GM18505 (cell line): Measurements from ENCODE around the gene GRIN2C.
"Not testable (repeated sequence)": the region's sequence is repeated elsewhere in the genome, so short reads cannot be mapped to it uniquely, and the experiment has no call there.

Experiments
- ATAC-seq: cut with Tn5 transposase; IDR thresholded peaks from one replicate; pipeline ENCODE4 v1.9.1; 2021; ENCODE audit not compliant: unreplicated experiment
- POLR2A ChIP-seq: IDR thresholded peaks from 4 replicates; pipeline ENCODE4 v1.6.1; 2011; ENCODE audit warnings: borderline replicate concordance; ENCODE audit not compliant: insufficient read depth, insufficient read length; ENCODE audit errors: extremely low read depth

The GRIN2C gene

DNA sequence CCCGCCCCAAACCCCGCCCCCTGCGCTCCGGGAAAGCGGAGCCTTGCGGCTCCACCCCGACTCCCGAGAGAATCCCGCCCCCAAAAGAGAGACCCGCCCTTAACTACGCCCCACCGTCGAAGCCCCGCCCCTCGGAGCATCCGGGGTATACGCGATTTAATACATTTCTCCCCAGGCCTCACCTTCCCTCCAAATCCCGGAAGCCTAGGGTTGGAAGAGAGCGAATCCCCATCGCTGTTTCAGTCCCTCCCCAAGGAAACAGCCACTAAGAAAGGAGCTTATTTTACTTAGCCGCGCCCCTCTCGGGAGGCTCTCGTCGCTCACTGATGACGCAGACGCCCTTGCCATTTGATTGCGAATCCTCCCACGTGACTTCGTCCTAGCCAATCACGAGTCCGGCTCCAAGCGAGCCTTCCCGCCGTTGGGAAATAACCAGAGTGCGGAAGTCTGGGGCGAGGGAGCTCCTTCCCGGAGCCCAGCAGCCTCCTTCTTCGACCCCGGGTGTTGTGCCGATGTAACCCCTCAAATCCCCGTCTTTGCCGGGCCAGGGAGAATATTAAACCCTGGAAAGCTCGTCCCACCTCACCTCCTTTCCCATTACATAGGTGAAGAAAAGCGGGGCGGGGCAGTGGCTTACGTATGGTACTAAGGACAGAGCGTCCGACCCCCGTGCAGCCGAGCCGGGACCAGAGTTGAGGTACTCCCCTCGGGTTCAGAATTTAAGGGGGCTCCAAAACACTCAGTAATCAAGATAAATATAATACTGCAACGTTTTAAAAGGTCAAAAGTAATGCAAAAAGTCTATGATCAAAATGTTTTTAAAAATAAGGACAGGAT, 13.6 kb upstream of the GRIN2C start:
- peak; percentile 84 for ATAC-seq
- peak; percentile 97 for TF ChIP-seq POLR2A

GRCh38 chr17:74872313-74873036, 12.8 kb upstream of the GRIN2C start, which contains the start of gene FDXR:
FDXR (minus strand) TSS chr17:74872994; CDS start chr17:74872944, 50 bp downstream.
- peak; percentile 71 for TF ChIP-seq POLR2A
- peak; percentile 23 for ATAC-seq

- no peak for ATAC-seq
- no peak for TF ChIP-seq POLR2A
Measured at GRCh38 chr17:74871356-74872076, 11.8 kb upstream of the GRIN2C start.

DNA sequence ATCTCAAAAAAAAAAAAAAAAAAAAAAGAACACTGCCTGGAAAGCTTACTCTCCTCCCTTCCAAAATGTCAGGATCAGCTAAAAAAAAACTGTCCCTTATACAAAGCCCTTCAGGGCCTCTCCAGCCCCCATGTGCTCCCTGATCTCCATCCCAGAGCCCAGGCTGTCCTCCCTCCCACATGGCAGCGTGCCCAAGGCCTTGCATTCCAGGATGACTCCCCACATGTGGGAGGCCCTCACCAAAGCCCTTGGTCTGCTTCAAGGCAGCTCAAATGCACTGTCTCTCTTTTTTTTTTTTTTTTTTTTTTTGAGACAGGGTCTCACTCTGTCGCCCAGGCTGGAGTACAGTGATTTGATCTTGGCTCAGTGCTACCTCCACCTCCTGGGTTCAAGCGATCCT, 10.8 kb upstream of the GRIN2C start:
- no peak for ATAC-seq
- TF ChIP-seq POLR2A: no peak

- not testable (repeated sequence) for ATAC-seq
Measured at GRCh38 chr17:74870028-74870427, 10.3 kb upstream of the GRIN2C start.

DNA sequence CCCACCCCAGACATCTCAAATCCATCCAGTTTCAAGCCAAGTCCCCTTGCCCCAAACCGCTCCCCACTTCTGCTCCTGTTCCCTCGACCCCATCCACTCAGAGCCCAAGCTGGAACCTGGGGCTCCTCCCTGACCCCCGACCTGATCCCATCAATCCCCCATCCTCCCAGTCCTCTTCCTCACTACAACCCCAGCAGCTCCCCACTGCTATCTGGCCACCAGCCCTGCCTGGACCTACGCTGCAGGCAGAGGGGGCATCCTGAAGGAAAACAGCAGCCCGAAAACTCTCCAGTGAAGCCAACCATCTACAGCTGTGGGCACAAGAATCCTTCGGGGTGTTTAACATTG, 9.2 kb upstream of the GRIN2C start:
- ATAC-seq: no peak
- TF ChIP-seq POLR2A: no peak

- no peak for TF ChIP-seq POLR2A
- ATAC-seq: no peak
Measured at GRCh38 chr17:74868251-74868907, 8.7 kb upstream of the GRIN2C start.

DNA sequence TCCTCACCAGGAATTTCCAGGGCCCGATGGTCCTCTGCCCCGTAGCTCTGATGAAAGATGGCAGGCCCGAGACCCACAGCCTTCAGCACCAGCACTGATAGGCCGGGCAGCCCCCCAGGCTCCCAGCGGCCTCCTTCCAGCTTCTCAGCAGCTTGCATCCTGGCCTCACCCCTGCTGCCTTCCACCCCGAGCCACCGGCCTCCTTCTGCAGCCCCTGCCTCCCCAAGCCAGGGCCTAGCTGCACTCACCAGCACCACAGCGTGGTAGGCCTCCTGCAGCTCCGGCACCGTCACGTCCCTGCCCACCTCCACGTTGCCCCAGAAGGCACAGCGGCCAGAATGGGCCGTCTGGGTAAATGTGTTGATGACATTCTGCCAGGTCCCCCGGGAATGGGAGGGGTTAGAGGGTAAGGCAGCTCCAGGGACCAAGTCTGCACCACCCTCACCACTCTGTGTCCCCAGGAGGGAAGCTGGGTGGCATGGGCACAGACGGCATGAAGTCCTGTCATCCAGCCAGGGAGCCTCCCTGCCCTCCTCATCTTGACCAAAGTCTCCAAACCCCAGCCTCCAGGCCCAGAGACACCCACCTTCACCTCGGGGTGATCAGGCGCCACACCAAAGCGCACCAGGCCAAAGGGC, 6.6 kb upstream of the GRIN2C start:
- ATAC-seq: no peak

DNA sequence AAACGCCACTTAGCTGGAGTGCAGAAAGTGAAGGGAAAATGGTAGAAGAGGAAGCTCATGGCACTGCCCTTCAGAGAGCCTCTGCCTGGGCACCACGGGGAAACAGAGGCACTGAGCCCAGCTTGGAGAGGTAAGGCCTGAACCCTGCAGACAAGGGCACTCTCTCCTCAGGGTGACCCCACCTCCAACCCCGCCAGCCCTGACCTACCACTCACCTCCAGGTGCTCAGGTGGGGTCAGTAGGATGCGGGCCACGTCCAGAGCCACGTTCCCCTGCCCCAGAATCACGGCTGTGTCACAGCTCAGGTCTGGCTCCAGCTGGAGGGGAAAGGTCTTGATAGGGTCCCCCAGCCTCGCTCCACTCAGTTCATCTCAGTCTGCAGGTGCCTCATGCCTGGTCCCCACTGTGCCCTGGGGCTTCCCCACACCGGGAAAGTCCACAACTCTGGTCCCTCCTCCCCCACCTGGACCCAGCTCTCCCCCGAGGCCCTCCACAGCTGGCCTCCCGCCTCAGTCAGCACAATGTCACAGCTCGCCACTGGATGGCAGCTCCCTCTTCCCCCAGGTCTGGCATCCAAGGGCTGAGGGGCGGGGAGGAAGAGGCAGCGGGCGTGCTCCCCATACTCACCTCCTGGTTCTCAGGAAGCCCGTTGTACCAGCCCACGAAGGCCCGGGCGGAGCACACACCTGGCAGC, 6.0 kb upstream of the GRIN2C start:
- ATAC-seq: no peak
- TF ChIP-seq POLR2A: no peak

More for the DNA sequence above, 6.6 kb upstream of the GRIN2C start:
- no peak for TF ChIP-seq POLR2A

DNA sequence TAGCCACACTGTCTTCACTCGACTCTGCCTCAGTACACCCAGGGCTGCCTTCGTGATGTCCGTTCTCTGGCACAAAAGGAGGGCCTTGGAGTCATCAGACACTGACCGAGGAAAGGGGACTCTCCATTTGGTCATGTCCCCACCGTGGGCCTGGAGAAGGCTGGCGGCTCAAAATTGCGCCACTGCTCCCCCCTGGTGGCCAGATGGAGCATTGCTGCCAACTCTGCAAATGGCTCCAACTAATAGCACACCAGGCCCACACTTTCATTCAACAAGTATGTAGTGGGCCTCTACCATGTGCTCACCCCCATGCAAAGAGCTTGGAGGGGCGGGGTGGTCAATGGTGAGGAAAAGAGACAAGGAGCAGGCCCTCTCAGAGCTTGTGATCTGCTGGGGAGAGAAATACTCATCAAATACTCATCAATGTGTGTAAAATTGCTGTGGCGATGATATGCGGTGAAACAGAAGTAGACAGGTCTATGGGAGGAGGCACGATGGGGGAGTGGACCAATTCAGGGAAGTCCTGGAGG, 5.2 kb upstream of the GRIN2C start:
- no peak for ATAC-seq
- no peak for TF ChIP-seq POLR2A

DNA sequence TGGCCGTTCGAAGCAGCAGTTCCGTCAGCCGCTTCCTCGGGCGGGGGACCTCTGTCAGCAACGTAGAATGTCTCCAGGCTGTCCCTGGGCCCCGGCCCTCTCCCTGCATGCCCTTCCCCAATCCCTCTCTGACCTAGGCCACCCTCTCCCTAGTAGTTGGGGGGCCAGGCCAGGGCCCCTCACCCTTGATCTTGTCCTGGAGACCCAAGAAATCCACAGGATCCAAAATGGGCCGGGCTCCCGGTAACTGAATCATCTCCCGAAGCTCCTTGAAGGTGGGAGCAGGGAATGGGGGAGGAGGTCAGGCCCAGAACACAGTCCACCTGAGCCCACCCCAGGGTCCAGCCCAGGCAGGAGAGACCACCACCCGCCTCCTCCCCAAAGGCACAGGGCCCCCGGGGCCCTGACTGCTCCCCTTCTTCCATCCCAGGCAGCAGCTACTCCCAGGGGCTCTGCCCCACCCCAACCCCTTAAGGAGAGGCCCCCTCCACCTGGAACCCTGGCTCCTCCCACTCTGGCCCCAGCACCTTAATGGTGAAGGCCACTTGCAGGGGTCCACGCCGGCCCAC, 4.7 kb upstream of the GRIN2C start:
- no peak for TF ChIP-seq POLR2A
- no peak for ATAC-seq
